Germinal center (tissue), 1 donor: ENCODE measurements around the gene AGK.

Experiments used
- DNase-seq: peaks from one replicate; pipeline ENCODE4 v3.0.0; 2012; ENCODE audit warnings: mixed read lengths, low spot score

AGK gene

DNA sequence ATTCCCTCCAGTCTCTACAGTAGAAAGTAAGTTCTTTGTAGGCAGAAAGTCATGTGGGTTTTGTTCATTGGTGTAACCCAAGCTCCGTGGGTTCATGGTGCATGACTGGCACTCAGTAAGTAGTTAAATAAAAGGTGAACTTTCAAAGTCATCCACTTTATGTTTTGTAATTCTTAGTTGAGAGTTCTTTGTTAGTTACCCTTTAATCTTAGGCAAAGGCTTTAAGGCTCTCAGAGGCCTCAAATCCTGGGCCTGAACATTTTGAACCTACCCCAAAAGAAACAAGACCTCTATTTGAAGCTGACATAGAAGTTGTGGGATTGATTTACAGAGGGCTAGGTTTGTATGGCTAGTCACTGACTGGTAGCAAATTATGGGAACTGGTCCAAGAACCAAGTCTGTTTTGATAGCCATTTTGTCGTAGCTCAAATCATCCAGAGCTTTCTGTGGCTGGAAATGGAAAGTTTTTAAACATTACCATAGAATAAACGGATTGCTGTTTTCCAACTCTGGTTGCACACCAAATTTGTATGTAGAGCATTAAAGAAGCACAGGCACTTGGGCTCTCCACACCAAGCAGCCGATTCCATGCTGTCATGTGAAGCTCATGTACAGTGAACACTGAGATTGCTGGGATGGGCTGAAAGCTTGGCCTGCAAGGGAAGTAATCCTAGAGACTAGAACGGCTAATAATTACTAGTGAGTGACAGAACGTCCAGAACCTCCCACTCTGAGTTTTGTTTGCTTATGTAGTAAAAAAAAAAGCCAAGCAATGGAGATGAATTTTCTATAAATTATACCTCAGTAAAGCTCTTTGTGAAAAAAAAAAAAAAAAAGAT lies 97.3 kb downstream of the AGK start:
- DNase-seq, result no peak

DNA sequence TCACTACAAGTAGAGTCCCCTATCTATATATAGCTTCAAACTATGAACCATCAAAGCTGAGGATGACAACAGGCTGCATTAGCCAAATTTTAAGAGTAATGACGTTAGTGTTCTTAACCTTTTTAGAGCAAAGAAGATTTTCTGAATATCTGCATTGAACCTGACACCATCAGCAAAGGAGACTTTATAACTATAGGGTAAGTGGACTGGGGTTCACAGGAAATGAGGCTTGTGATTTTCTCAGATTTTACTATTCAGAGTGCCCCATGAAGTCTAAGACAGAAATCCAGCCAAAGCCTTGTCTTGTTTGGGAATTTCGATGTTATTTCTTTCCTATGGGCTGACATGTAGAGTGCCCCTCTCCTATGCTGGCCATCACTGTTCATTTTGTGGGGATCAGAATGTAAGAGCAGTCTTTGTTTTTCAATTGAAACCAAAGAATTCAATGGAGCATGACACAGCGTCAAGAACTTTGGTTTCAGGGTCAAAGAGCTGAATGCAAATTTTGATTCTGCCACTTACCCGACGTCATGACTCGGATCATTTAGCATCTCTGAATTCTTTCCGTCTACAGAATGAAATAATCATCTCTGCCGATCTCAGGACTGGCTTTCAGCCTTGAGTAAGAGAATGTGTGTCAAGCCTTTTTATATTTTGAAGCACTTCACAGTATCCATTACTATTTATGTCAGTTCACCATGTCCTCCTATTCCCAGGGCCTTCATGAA lies 98.1 kb downstream of the AGK start:
- peak; percentile 39 for DNase-seq

DNA sequence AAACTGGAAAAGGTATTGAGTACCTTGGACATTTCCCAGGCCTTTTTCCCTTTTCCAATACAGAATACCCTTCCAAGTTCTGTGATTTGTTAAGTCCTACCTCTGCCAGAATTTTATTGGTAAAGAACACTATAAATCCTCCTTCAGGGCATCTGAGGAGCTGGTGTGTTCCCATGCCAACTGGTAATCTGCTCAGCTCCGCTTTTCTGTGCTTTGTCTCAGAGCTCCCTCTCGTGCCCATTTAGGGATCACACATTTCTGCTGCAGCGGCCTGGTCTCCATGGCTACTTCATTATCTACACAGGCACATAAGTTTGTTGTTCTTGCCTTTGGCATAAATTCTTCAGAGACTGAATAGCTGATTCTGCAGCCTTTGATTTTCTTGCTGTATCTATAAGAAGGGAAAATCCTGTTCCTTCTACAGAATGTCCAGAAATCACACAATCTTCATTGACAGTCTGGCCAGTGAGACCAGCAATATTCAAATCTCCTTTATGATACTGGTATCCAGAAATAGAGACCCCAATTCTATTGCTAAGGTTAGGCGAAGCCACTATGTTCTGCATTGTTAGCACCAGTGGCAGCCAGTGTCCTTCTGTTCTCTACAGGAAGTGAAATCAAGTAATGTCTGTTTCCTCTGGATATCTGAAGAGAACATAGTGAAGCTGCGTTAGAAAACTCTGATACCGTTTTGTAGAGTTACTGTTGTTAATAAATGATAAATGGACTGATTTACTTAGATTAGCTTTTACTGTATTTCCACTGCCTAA lies 98.8 kb downstream of the AGK start:
- peak; percentile 60 for DNase-seq

DNA sequence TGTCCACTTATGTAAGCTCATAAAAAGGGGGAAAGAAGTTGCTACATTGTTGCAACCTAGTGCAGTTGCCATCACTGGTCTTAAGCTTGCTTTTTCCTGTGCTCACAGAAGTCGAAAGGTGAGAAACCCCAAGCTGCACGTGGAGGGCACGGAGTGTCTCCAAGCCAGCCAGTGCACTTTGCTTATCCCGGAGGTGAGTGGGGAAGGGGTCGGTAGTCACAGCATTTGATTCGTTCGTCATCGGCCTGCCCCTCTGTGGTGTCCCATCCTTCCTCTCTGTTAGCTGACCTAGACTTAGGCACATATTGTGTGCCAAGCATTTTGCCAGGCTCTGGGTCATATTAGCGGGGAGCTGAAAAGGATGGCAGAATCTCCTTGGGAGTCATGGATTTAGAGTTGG lies 100.2 kb downstream of the AGK start:
- DNase-seq, result no peak

DNA sequence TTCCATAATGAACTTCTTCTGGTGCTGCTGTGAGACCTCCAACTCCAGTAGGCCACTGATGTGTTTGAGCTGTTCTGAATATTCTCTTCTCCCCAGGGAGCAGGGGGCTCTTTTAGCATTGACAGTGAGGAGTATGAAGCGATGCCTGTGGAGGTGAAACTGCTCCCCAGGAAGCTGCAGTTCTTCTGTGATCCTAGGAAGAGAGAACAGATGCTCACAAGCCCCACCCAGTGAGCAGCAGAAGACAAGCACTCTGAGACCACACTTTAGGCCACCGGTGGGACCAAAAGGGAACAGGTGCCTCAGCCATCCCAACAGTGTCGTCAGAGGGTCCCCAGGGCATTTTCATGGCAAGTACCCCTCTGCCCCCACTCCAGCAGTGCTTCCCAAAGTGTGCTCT lies 101.5 kb downstream of the AGK start:
- DNase-seq, result no peak

DNA sequence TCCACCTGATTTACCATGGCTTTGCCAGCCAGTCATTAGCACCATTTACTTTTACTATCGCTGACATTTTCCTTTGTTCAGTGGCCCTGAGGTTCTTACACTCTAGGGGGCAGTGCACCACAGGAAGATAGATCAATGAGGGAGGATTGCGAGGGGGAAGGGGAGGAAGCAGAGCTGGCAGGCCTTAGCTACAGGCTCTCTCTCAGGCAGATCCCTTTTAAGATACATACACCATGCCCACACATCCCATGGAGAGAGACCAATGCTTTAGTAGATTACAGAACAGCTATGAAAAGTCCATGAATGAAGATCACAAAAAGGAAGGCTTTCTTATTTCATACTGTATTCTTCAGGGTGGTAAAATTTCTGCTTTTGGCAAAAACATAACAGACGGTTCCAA lies 103.3 kb downstream of the AGK start:
- DNase-seq, result peak; percentile 61

DNA sequence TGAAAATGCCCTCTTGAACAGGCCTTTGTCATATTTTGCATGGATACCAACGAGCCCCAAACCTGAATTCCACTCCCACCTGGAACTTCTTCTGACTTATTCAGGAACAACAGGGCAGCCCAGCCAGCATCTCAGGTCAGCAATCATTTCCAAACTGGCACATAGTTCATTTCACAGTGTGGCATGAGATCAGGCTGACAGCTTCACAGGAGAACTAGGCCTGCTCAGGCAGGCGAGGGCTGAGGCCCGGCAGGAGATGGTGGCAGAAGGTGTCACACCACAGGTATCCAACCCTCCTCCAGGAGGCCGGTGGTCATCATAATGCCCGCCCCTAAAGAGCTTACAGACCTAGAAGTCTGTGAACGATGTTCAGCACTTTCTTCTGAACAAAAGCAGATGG lies 108.3 kb downstream of the AGK start:
- no peak for DNase-seq

DNA sequence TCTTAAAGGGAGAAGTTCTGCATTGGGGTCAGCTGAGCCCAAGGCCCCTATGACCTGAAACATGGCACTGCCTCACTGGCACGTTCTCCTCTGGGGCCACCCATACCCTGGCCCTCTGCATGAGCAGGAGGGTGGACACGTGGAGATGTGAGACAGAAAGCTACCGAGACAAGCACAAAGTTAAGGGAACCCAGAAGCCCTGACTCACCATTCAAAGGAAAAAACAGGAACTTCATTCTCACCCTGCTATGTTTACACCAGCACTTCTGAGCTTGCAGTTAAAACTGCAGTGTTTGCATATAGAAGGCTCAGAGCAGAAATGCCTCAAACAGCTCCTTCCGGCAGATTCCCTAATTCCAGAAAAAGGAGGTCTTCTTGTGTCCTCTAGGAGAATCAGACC lies 109.0 kb downstream of the AGK start:
- no peak for DNase-seq

DNA sequence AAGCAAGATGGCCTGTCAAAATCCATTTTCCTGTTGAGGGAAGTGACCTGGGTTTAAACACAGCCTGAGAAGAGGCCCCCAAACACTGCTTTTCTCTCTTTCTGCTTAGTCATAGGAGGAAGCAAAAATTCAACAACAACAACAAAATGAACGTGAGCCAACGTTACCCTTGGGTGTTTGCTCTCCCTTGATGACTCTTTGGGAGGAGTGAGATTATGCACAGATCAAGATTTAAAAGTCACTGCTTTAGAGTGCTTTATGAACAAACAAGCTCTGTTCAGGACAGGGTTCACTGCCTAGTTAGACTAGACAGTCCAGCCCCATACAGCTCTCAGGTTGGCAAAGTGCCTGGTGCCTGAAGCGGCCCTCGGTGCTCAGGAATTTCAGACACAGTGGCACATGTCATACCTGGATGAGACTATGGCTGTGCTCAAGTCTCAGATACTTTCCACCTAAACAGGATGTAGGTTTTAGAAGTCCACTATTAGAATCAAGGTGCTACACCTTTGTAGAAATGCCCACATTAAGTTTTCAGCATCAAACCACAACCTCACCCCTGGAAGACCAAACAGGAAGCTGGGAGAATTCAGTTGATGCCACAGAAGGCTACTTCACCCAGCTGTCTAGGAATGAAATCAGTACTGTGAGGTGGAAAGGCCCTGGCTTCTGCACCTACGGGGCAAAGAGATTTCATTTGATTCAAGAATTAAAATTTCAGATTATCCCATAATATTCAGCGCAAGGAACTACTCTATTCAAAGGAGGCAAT lies 112.1 kb downstream of the AGK start:
- no peak for DNase-seq

DNA sequence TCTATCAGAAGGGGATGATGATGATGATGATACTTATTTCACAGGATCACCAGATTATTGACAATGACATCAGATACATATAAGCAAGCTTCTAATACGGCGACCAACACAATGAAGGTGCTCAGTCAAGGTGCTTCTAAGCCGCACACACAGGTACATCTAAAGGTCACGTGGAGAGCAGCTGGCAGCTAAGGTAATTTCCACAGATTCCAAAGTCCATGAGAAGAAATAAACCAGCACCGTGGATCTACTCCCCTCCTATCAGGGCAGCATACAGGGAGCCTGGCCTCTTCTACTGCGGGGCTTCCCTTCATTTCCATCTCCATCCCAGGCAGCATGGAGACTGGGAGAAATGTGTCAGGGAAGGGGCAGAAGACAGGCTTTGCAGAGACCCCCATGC lies 113.2 kb downstream of the AGK start:
- no peak for DNase-seq

DNA sequence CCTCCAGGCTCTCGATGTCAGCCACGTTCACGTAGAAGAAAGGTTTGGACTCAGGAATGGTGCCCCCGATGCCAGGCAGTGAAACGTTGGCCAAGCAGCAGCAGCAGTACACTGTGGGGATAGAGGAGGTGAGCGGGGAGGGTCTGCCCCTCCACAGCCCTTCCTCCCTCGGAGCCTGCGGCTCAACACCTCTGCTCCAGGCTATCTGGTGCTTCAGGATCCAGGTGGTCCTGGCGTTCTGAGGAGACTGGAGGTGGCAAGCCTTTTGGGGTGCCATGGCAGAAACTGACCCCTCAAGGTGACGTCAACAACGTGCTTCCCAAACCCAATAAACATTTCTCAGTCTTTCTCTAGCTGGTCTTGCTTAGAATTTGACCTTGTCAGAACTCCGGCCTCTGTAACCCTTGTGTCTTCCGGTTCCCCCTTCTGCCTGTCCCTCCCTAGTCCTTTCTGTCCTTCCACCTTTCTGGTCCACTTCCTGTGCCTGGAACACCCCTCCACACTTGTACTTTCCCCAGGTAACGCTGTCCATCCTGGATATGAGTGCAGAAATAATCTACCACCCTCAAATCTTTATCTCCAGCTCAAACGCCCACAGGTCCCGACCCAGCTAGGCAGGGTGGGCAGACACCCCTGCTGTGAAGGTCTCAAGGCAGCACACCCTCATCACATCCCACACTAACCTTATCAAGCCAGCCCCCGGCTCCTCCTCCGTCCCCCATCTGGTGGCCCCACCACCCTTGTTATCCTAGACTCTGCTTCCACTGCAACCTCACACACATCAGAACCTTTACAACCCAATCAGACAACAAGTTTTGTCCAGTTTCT lies 114.2 kb downstream of the AGK start:
- no peak for DNase-seq

DNA sequence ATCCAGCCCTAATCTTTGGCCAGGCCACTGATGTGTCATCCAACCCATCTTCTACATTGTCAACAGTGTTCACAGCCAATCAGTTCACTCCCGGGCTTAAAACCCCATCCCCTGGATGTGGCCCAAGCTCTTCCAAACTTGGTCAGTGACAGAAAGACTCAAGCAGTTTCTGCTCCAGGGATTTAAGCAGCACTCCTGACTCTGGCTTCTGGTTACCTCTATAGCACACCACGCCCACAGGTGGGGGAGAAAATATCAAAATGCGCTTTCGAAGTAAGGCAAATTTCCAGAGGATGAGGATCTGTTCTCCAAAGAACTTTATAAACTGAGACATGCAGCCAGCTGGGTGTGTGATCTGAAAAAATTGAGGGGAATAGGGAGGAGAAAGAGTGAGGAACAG lies 114.9 kb downstream of the AGK start:
- no peak for DNase-seq

DNA sequence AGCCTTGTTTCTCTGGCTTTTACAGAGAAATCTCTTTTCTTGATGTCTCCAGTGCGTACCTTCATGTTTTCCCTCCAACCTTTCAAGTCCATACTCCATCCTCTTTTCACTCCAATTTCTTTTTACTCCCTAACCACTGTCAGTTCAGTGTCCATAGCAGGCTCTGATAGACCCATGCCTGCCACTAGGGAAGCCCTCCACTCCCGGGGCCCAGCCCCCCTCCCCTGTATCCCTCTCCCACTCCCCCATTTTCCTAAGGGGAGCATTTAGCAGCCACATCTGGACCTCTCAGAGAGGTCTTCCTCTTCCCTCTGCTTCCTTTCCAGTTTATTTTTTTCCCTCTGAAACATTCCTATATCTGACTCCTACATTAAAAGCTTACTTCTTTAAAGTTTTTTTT lies 117.6 kb downstream of the AGK start:
- DNase-seq, result no peak

DNA sequence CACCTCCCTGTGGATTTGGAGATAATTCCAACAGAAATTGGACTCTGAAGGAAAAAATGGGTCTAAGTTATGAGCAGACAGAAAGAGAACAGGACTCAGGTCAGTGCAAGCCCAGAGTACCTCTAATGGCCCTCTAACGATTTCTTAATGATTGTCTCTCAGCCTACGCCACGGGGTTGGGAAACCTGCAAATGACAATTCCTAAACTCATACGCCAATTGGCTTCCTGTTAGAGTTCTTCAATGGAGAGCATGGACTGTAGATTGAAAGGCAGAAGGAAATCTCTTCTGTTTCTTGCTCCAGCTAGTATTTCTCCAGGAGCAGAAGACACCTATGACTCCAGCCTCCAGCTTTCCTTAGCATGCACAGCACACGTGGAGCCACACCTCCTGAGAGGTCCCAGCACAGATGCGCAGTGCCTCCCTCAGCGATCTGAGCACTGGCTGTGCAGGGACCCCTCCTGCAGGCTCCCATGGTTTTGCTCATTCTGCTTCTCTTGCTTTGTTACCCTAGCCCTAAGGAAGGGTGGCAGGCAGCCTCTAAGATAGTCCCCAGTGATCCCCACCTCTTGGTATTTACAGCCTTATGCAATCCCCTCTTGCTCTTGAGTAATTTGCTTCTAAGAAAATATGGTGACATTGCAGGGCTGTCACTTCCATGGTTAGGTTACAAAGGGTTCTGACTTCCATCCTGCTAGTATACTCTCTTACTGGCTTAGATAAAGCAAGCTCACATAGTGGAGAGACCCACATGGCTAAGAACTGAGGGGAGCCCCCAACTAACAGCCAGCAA lies 120.7 kb downstream of the AGK start:
- no peak for DNase-seq

DNA sequence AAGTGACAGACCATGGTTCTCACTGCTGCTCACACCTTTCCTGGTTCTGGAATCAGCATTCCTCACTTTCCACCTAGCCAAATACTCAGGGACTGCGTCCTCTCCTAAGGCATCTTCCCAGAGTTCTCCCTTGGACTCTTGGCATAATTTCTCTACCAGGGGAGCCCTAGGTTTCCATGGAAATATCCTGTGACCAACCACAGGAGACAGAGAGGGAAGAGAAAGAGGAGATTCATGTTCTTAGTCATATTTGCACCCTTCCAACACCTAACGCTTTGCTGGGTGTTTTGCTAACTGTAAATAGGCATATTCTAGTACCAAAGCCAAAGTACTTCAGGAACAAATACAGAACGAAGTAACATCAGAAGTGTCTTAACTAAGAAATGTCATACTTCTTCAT lies 122.1 kb downstream of the AGK start:
- no peak for DNase-seq

DNA sequence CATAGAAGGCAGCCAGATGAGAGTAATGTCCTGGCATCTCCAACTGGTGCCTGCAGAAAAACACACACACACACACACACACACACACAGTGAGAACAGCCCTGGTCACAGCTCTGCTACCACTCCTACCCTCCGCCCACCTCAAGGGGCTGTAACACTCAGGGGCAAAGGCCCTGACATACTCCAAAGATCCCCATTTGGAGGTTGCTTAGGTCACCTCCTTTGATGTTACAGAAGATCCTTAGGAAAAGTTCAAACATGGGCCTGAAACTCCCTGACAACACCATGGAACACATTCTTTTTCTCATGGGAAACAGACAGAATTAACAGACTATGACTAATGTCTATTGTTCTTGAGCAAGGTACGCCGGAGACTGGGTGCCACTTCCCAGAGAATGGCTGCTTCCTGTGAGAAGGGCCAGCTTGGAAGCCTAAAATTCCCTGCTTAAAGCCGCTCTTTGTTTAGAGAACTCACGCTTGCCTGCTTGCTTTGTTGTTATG lies 123.0 kb downstream of the AGK start:
- DNase-seq, result no peak

DNA sequence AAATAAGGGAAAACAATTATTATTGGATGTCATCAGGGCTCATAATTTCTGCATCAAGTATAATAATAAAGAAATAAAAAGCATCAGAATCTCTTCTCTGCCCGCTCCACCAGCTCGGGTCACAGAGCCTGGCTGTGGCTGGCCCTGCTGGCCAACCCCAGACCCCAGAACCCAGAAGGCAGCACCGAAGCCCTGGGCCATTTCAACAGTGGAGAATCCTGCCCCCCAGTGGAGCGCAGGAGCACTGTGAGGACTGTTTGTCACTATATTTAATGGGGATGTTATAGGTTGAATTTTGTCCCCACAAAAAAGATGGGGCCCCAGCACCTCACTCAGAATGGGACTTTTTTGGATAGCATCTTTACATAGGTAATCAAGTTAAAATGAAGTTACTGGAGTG lies 123.5 kb downstream of the AGK start:
- DNase-seq, result peak; percentile 15

DNA sequence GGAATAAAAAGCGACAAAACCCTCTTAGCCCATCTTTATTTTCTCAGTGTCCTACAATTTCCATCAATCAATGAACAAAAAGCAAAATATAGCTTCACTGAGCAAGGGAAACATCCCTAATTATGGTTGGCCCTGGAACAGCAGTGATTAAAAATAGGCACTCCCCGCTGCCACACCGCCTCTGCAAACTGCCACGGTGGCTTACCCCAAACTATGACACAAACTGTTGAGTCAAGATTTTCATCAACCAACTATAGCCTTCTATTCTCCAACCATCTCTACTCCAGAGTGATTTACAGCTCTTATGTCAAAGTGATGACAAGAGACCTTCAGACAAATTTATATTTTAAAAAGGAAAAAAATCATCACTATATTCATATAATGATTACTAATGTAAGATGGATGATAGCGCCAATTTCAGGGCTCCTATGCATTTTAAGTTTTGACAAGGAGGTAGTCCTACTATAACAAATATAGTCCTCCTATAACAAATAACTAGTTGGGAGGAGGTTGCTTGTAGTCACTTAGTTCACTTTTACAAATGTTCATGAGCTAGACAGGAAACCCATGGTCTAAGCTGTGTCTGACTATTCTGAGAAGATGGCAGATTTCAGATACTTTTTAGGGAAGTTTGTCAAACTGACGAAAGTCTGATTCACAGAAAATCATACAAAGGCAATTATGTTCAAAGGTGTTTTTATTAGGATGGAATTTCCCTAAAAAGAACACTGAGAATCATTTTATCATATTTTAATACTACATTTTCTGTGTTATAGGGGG lies 124.4 kb downstream of the AGK start:
- DNase-seq, result no peak

DNA sequence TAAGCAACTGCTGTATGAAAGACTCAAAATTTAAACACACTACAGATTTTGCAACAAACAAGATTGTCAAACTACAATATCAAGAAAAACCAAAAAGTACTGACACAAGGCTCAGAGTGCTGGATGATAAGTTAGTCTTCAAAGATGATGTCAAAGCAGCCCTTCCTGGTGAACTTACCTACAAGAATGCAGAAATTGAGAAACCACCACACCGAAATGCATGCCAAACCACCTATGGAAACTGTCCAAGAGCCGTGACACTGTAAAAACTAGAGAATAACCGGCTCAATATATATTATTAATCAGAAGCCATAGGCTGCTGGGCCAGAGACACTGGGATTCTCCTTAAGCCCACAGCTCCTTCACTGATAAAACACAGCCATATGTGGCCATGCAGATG lies 125.4 kb downstream of the AGK start:
- no peak for DNase-seq
